GM23338 (cell line): ENCODE data around the gene TSEN2. TPM values are rescaled to one million over a fixed set of nuclear protein-coding genes. Genes with fewer than 3 reads are reported as not detected.

Experiments used
- ATAC-seq: fragments of 200-7000 bp; cut with Tn5 transposase; 3 replicates; pipeline ENCODE4 v1.9.1; 2020
- DNase-seq: peaks from one replicate; pipeline ENCODE4 v3.0.0-alpha.2; 2015; ENCODE audit warnings: low spot score
- H2AFZ ChIP-seq: fragments of 200-600 bp; sonication (generic); 2 replicates; pipeline ENCODE4 v1.8.0; 2016; ENCODE audit warnings: antibody characterized with exemption, mild to moderate bottlenecking, moderate library complexity
- H3F3A ChIP-seq: fragments of 200-600 bp; sonication (generic); replicated peaks from 2 replicates; pipeline ENCODE4 v1.8.0; 2017; ENCODE audit warnings: antibody characterized with exemption, mixed run types, low read depth
- H3K27ac ChIP-seq: fragments of 200-600 bp; sonication (generic); 2 replicates; pipeline ENCODE4 v1.6.1; 2016; ENCODE audit warnings: low read depth
- H3K27me3 ChIP-seq: fragments of 200-600 bp; sonication (generic); 2 replicates; pipeline ENCODE4 v1.8.0; 2016; ENCODE audit warnings: mild to moderate bottlenecking, mixed run types, moderate library complexity; ENCODE audit not compliant: insufficient read depth
- H3K36me3 ChIP-seq: fragments of 200-600 bp; sonication (generic); 2 replicates; pipeline ENCODE4 v1.8.0; 2016; ENCODE audit warnings: mild to moderate bottlenecking; ENCODE audit not compliant: insufficient read depth
- H3K4me1 ChIP-seq: fragments of 200-600 bp; sonication (generic); 2 replicates; pipeline ENCODE4 v1.8.0; 2016; ENCODE audit warnings: mild to moderate bottlenecking, moderate library complexity; ENCODE audit not compliant: insufficient read depth
- H3K4me2 ChIP-seq: fragments of 200-600 bp; sonication (generic); 2 replicates; pipeline ENCODE4 v1.7.1; 2017; ENCODE audit warnings: mixed run types
- H3K4me3 ChIP-seq: fragments of 200-600 bp; sonication (generic); 2 replicates; pipeline ENCODE4 v1.6.1; 2016; ENCODE audit warnings: mixed run types
- H3K79me2 ChIP-seq: fragments of 200-600 bp; sonication (generic); replicated peaks from 2 replicates; pipeline ENCODE4 v1.8.0; 2017; ENCODE audit warnings: mild to moderate bottlenecking; ENCODE audit not compliant: insufficient read depth
- H3K9me2 ChIP-seq: fragments of 200-600 bp; sonication (generic); 2 replicates; pipeline ENCODE4 v1.8.0; 2017; ENCODE audit not compliant: insufficient read depth
- H4K20me1 ChIP-seq: fragments of 200-600 bp; sonication (generic); replicated peaks from 2 replicates; pipeline ENCODE4 v1.8.0; 2017; ENCODE audit warnings: mild to moderate bottlenecking; ENCODE audit not compliant: insufficient read depth
- H3K27ac Mint-ChIP-seq: 2 replicates; pipeline ENCODE4 v1.8.0; 2020; ENCODE audit warnings: inconsistent platforms, mild to moderate bottlenecking, moderate library complexity, mixed read lengths
- H3K27me3 Mint-ChIP-seq: 3 replicates; pipeline ENCODE4 v1.8.0; 2022; ENCODE audit warnings: low read depth, mild to moderate bottlenecking, moderate library complexity, mixed read lengths, inconsistent platforms; ENCODE audit not compliant: insufficient read depth, poor library complexity
- H3K36me3 Mint-ChIP-seq: 3 replicates; pipeline ENCODE4 v1.8.0; 2021; ENCODE audit warnings: low read depth, mild to moderate bottlenecking, inconsistent platforms, moderate library complexity, mixed read lengths
- H3K4me1 Mint-ChIP-seq: 3 replicates; pipeline ENCODE4 v1.8.0; 2020; ENCODE audit warnings: mild to moderate bottlenecking, inconsistent platforms, mixed read lengths
- H3K4me3 Mint-ChIP-seq: 3 replicates; pipeline ENCODE4 v1.8.0; 2021; ENCODE audit warnings: moderate library complexity, mild to moderate bottlenecking, inconsistent platforms, mixed read lengths
- H3K9me3 Mint-ChIP-seq: 3 replicates; pipeline ENCODE4 v1.8.0; 2020; ENCODE audit warnings: moderate library complexity, mild to moderate bottlenecking, inconsistent platforms, mixed read lengths
- CREB1 ChIP-seq: fragments of 250-450 bp; sonication (Bioruptor Pico); IDR thresholded peaks from 2 replicates; pipeline ENCODE4 v1.5.0; 2020; ENCODE audit warnings: low read depth, mild to moderate bottlenecking, moderate library complexity
- EZH2 ChIP-seq: fragments of 200-600 bp; sonication (generic); IDR thresholded peaks from one replicate; pipeline ENCODE4 v1.8.0; 2017; ENCODE audit warnings: antibody characterized with exemption, mild to moderate bottlenecking, low read depth; ENCODE audit not compliant: unreplicated experiment
- EZH2phosphoT487 ChIP-seq: fragments of 200-600 bp; sonication (generic); IDR thresholded peaks from one replicate; pipeline ENCODE4 v1.8.1; 2018; ENCODE audit warnings: antibody characterized with exemption; ENCODE audit not compliant: unreplicated experiment
- JUNB ChIP-seq: IDR thresholded peaks from one replicate; pipeline ENCODE4 v1.6.1; 2016; ENCODE audit warnings: antibody characterized with exemption; ENCODE audit not compliant: unreplicated experiment
- NANOG ChIP-seq: IDR thresholded peaks from 2 replicates; pipeline ENCODE4 v1.6.1; 2016; ENCODE audit warnings: antibody characterized with exemption, borderline replicate concordance
- POLR2AphosphoS5 ChIP-seq: IDR thresholded peaks from 2 replicates; pipeline ENCODE4 v1.6.1; 2016; ENCODE audit warnings: antibody characterized with exemption, low read depth
- STAT1 ChIP-seq: IDR thresholded peaks from one replicate; pipeline ENCODE4 v1.6.1; 2016; ENCODE audit warnings: antibody characterized with exemption; ENCODE audit not compliant: unreplicated experiment
- ZNF331 ChIP-seq: fragments of 250-450 bp; sonication (Bioruptor Pico); IDR thresholded peaks from 2 replicates; pipeline ENCODE4 v1.5.0; 2020; ENCODE audit warnings: low read depth, mild to moderate bottlenecking, moderate library complexity
- polyA plus RNA-seq: library from polyadenylated mRNA; unstranded; fragments of >200 nt; fragmentation: Nextera tagmentation; extraction: Ambion mirVana; gene quantifications from 2 replicates; pipeline ENCODE4 v1.2.1, GENCODE V29; 2016
- total RNA-seq: library from RNA; depleted of rRNA; stranded (reverse); fragments of >200 nt; shearing (Covaris generic); gene quantifications from 2 replicates; pipeline ENCODE4 v1.2.3, GENCODE V29; 2014
- TF ChIP-seq, protein P1 (sequence below): fragments of 250-450 bp; sonication (Bioruptor Pico); IDR thresholded peaks from 2 replicates; pipeline ENCODE4 v1.5.0; 2020; ENCODE audit warnings: mild to moderate bottlenecking, moderate library complexity
- TF ChIP-seq, protein P2 (sequence below): IDR thresholded peaks from 2 replicates; pipeline ENCODE4 v1.6.1; 2016; ENCODE audit warnings: antibody characterized with exemption
- TF ChIP-seq, protein P3 (sequence below): IDR thresholded peaks from one replicate; pipeline ENCODE4 v1.6.1; 2018; ENCODE audit warnings: antibody characterized with exemption; ENCODE audit not compliant: unreplicated experiment

TSEN2 gene
- total and polyA plus RNA-seq, 2 experiments from 2014 or later, result 27.7 to 30.0 TPM

DNA sequence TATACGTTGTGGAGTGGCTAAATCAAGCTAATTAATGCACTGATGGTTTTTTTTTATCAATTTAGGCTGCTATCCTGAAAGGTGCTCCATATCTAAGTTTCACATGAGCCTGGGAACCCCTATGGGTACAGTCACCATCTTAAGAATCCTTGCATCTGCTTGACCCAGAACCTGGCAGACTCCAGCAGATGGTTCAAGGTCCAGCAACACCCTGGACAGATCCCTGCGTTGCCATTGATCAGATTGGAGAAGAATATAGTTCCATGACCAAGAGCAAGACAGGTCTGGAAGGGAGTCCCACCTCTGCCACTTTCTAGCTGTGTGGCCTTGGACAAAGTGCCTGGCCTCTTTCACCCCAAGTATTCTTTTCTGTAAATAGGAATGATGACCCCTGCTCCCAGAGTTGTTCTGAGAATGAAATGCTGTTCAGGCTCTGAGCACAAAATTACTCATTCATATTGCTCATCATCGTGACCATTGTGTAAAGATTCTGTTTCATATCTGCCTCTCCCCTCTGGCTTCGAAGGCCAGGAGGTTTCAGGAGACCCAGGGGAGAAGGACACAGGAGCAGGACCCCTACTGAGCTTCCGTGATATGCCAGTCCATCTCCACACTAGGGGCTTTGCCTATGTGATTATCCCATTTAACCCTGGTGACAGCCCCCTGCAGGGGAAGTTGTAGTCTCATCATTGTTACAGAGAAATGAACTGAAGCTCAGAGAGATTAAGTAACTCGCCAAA is 30.0 kb upstream of the TSEN2 start (continued):
- TF ChIP-seq, protein P1, sequence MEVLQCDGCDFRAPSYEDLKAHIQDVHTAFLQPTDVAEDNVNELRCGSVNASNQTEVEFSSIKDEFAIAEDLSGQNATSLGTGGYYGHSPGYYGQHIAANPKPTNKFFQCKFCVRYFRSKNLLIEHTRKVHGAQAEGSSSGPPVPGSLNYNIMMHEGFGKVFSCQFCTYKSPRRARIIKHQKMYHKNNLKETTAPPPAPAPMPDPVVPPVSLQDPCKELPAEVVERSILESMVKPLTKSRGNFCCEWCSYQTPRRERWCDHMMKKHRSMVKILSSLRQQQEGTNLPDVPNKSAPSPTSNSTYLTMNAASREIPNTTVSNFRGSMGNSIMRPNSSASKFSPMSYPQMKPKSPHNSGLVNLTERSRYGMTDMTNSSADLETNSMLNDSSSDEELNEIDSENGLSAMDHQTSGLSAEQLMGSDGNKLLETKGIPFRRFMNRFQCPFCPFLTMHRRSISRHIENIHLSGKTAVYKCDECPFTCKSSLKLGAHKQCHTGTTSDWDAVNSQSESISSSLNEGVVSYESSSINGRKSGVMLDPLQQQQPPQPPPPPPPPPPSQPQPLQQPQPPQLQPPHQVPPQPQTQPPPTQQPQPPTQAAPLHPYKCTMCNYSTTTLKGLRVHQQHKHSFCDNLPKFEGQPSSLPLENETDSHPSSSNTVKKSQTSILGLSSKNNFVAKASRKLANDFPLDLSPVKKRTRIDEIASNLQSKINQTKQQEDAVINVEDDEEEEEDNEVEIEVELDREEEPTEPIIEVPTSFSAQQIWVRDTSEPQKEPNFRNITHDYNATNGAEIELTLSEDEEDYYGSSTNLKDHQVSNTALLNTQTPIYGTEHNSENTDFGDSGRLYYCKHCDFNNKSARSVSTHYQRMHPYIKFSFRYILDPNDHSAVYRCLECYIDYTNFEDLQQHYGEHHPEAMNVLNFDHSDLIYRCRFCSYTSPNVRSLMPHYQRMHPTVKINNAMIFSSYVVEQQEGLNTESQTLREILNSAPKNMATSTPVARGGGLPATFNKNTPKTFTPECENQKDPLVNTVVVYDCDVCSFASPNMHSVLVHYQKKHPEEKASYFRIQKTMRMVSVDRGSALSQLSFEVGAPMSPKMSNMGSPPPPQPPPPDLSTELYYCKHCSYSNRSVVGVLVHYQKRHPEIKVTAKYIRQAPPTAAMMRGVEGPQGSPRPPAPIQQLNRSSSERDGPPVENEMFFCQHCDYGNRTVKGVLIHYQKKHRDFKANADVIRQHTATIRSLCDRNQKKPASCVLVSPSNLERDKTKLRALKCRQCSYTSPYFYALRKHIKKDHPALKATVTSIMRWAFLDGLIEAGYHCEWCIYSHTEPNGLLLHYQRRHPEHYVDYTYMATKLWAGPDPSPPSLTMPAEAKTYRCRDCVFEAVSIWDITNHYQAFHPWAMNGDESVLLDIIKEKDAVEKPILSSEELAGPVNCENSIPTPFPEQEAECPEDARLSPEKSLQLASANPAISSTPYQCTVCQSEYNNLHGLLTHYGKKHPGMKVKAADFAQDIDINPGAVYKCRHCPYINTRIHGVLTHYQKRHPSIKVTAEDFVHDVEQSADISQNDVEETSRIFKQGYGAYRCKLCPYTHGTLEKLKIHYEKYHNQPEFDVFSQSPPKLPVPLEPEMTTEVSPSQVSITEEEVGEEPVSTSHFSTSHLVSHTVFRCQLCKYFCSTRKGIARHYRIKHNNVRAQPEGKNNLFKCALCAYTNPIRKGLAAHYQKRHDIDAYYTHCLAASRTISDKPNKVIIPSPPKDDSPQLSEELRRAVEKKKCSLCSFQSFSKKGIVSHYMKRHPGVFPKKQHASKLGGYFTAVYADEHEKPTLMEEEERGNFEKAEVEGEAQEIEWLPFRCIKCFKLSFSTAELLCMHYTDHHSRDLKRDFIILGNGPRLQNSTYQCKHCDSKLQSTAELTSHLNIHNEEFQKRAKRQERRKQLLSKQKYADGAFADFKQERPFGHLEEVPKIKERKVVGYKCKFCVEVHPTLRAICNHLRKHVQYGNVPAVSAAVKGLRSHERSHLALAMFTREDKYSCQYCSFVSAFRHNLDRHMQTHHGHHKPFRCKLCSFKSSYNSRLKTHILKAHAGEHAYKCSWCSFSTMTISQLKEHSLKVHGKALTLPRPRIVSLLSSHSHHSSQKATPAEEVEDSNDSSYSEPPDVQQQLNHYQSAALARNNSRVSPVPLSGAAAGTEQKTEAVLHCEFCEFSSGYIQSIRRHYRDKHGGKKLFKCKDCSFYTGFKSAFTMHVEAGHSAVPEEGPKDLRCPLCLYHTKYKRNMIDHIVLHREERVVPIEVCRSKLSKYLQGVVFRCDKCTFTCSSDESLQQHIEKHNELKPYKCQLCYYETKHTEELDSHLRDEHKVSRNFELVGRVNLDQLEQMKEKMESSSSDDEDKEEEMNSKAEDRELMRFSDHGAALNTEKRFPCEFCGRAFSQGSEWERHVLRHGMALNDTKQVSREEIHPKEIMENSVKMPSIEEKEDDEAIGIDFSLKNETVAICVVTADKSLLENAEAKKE (CRISPR knock-in tag), result no peak
- TF ChIP-seq EZH2phosphoT487 (no peak), EZH2 (no peak), JUNB (no peak), POLR2AphosphoS5 (no peak), STAT1 (no peak), CREB1 (CRISPR knock-in tag) (no peak), NANOG (no peak)
- TF ChIP-seq, protein P2, sequence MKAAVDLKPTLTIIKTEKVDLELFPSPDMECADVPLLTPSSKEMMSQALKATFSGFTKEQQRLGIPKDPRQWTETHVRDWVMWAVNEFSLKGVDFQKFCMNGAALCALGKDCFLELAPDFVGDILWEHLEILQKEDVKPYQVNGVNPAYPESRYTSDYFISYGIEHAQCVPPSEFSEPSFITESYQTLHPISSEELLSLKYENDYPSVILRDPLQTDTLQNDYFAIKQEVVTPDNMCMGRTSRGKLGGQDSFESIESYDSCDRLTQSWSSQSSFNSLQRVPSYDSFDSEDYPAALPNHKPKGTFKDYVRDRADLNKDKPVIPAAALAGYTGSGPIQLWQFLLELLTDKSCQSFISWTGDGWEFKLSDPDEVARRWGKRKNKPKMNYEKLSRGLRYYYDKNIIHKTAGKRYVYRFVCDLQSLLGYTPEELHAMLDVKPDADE, result no peak

DNA sequence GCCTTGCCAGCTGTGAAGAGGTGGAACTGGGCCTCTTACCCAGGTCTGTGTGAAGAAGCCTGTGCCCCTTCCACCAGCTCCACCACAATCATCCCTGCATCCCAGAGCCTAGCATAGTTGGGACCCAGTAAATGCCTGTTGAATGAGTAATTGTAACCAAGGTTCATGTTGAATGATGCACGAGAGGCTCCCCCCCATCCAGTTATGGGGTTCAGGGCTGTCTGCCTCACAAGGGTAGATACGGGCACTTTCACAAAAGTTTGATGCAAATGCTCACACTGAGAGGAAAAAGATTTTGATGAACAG is 29.5 kb upstream of the TSEN2 start:
- ATAC-seq (no peak), DNase-seq (no peak)
- no peak overlapping the region for H2AFZ ChIP-seq
- no peaks in the 10 kb centered on the region for H3F3A ChIP-seq
- Mint-ChIP-seq H3K9me3 (no peaks in the 10 kb centered on the region), H3K4me1 (no peaks in the 10 kb centered on the region), H3K27ac (no peak overlapping the region), H3K4me3 (no peak overlapping the region), H3K27me3 (peaks cover 4% of the 10 kb centered on the region), H3K36me3 (no peaks in the 10 kb centered on the region)
- H3K4me2 ChIP-seq, result no peak overlapping the region
- no peaks in the 10 kb centered on the region for H3K36me3 ChIP-seq
- no peaks in the 10 kb centered on the region for H3K4me1 ChIP-seq
- no peaks in the 10 kb centered on the region for H3K27me3 ChIP-seq
- H3K27ac ChIP-seq, result no peak overlapping the region
- 0 out of 2 replicates have a peak, but pooled peaks cover 4% of the 10 kb centered on the region for H3K9me2 ChIP-seq
- no peak overlapping the region for H3K4me3 ChIP-seq
- H4K20me1 ChIP-seq, result no peaks in the 10 kb centered on the region
- H3K79me2 ChIP-seq, result no peaks in the 10 kb centered on the region
- TF ChIP-seq ZNF331 (CRISPR knock-in tag) (no peak), JUNB (no peak), NANOG (no peak), POLR2AphosphoS5 (no peak), EZH2 (no peak)
- TF ChIP-seq, protein P3, sequence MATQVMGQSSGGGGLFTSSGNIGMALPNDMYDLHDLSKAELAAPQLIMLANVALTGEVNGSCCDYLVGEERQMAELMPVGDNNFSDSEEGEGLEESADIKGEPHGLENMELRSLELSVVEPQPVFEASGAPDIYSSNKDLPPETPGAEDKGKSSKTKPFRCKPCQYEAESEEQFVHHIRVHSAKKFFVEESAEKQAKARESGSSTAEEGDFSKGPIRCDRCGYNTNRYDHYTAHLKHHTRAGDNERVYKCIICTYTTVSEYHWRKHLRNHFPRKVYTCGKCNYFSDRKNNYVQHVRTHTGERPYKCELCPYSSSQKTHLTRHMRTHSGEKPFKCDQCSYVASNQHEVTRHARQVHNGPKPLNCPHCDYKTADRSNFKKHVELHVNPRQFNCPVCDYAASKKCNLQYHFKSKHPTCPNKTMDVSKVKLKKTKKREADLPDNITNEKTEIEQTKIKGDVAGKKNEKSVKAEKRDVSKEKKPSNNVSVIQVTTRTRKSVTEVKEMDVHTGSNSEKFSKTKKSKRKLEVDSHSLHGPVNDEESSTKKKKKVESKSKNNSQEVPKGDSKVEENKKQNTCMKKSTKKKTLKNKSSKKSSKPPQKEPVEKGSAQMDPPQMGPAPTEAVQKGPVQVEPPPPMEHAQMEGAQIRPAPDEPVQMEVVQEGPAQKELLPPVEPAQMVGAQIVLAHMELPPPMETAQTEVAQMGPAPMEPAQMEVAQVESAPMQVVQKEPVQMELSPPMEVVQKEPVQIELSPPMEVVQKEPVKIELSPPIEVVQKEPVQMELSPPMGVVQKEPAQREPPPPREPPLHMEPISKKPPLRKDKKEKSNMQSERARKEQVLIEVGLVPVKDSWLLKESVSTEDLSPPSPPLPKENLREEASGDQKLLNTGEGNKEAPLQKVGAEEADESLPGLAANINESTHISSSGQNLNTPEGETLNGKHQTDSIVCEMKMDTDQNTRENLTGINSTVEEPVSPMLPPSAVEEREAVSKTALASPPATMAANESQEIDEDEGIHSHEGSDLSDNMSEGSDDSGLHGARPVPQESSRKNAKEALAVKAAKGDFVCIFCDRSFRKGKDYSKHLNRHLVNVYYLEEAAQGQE, result no peak
- TF ChIP-seq, protein P2, result no peak
